Bronchial smooth muscle cell (primary cell): ENCODE measurements around the gene LLCFC1. TPM values are rescaled to one million over a fixed set of nuclear protein-coding genes. Genes with fewer than 3 reads are reported as not detected.

ENCODE experiments used
- total RNA-seq: library from RNA; depleted of rRNA; stranded (reverse); fragments of >200 nt; gene quantifications from 2 replicates; pipeline ENCODE4 v1.2.1, GENCODE V29; 2014

LLCFC1 gene
- not detected in 2 replicates for total RNA-seq

GRCh38 chr7:142939226-142939910, at the start of gene LLCFC1:
Gene LLCFC1 (plus strand): TSS chr7:142939484. CDS start chr7:142939622, 138 bp downstream.

GRCh38 chr7:142933624-142934023, 5.7 kb upstream of the LLCFC1 start, which contains the start of gene TRPV5:
Gene TRPV5 (minus strand): TSS chr7:142933746. CDS start chr7:142933459, 287 bp downstream.

GRCh38 chr7:142961973-142962926, 23.0 kb downstream of the LLCFC1 start, which contains the start of gene KEL:
Gene KEL (minus strand): TSS chr7:142962363. CDS start chr7:142962206, 157 bp downstream.

Other genes starting within 250 kb of the LLCFC1 start
- gene PRSS1, start 190.0 kb upstream of the LLCFC1 start, total RNA-seq: not detected in 2 replicates
- gene PRSS2, start 168.5 kb upstream of the LLCFC1 start, total RNA-seq: not detected in 2 replicates
- gene EPHB6, start 84.4 kb upstream of the LLCFC1 start, total RNA-seq: under 0.01 and 1.2 TPM in 2 replicates
- gene TRPV6, start 53.7 kb upstream of the LLCFC1 start, total RNA-seq: not detected in 2 replicates
- not detected in 2 replicates for gene TRPV5, start 5.7 kb upstream of the LLCFC1 start, total RNA-seq
- gene KEL, start 22.9 kb downstream of the LLCFC1 start, total RNA-seq: not detected in 2 replicates
- gene OR9A2, start 87.6 kb downstream of the LLCFC1 start, total RNA-seq: not detected in 2 replicates
- not detected in 2 replicates for gene OR6V1, start 112.9 kb downstream of the LLCFC1 start, total RNA-seq
- gene PIP, start 192.6 kb downstream of the LLCFC1 start, total RNA-seq: not detected in 2 replicates
- gene TAS2R39, start 243.9 kb downstream of the LLCFC1 start, total RNA-seq: not detected in 2 replicates